Measurements from ENCODE around the gene EHMT1. TPM values are rescaled to one million over a fixed set of nuclear protein-coding genes. Genes with fewer than 3 reads are reported as not detected.
A peak's percentile ranks its signal among the peaks of the same experiment; 100 is the strongest.
"Not testable (repeated sequence)": the region's sequence is repeated elsewhere in the genome, so short reads cannot be mapped to it uniquely, and the experiment has no call there.

Gene EHMT1
- total RNA-seq, 5 donors from 2014 or later (not counting 1 experiment from before 2014, with no cell fraction given) = 113 to 124 (median 121) TPM

DNA sequence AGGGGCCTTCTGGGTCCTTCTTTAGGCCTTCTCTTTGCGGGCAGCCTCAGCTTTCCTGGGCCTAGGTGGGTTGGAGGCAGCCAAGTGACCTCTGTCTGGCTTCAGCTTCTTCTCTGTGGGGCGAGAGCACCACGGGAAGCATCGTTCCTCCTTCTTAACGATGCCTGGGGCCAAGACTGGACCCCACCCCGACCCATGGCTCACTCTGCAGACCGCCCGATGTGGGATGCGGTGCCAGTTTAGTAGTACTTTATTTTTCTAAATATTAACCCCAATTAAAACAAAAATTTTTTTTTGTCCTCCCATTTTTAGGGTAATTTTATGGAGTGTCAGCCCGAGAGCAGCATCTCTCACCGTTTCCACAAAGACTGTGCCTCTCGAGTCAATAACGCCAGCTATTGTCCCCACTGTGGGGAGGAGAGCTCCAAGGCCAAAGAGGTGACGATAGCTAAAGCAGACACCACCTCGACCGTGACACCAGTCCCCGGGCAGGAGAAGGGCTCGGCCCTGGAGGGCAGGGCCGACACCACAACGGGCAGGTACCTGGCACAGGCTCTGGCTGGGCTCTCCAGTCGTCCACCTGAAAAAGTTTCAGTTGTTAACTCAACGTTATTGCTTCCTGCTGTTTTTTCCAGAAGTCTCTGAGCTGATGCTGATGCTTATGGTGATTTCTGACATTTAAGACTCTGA is 157.6 kb downstream of the EHMT1 start:
- Histone ChIP-seq H3K36me3 (ENCODE audit: control insufficient read depth in 2 of 2, extremely low read depth in 1 of 2, insufficient read depth in 1 of 2, low read length in 1 of 2) (peaks cover 24 to 71% of the 10 kb centered on the region in 2 donors), H3K4me3 (ENCODE audit: control insufficient read depth in 1 of 2, extremely low read depth in 1 of 2, low read length in 1 of 2) (no peak overlapping the region), H3K4me1 (ENCODE audit: control insufficient read depth in 1 of 2, extremely low read depth in 1 of 2, insufficient read depth in 2 of 2, low read length in 2 of 2) (no peaks in the 10 kb centered on the region), H3K27me3 (replicated peaks in 1 of 2; ENCODE audit: control insufficient read depth in 2 of 2, extremely low read depth in 1 of 2, insufficient read depth in 2 of 2, low read length in 1 of 2) (no peaks in the 10 kb centered on the region), H3K27ac (ENCODE audit: low read length) (no peak overlapping the region), H3K9me3 (no peaks in the 10 kb centered on the region)
- Mint-ChIP-seq H3K4me1 (peaks cover 1 to 6% (median 4%) of the 10 kb centered on the region in 3 donors), H3K27me3 (no peaks in the 10 kb centered on the region), H3K27ac (no peak overlapping the region), H3K9me3 (no peaks in the 10 kb centered on the region), H3K36me3 (peaks cover 40% of the 10 kb centered on the region), H3K4me3 (no peak overlapping the region)
- DNase-seq (no peak), ATAC-seq (replicated peaks in 1 of 4) (no peak)
- ChIA-PET POLR2A (no interaction called here), CTCF (no interaction called here)
- 95% methylated on average over 15 of the region's 22 CpGs for WGBS (ENCODE audit: insufficient coverage)

GRCh38 chr9:137777761-137778160 is 159.0 kb downstream of the EHMT1 start:
- Histone ChIP-seq H3K4me1 (ENCODE audit: control insufficient read depth in 1 of 2, extremely low read depth in 1 of 2, insufficient read depth in 2 of 2, low read length in 2 of 2) (no peaks in the 10 kb centered on the region), H3K27ac (ENCODE audit: low read length) (no peak overlapping the region), H3K9me3 (no peaks in the 10 kb centered on the region), H3K4me3 (ENCODE audit: control insufficient read depth in 1 of 2, extremely low read depth in 1 of 2, low read length in 1 of 2) (no peak overlapping the region), H3K36me3 (ENCODE audit: control insufficient read depth in 2 of 2, extremely low read depth in 1 of 2, insufficient read depth in 1 of 2, low read length in 1 of 2) (peaks cover 34 to 79% of the 10 kb centered on the region in 2 donors), H3K27me3 (replicated peaks in 1 of 2; ENCODE audit: control insufficient read depth in 2 of 2, extremely low read depth in 1 of 2, insufficient read depth in 2 of 2, low read length in 1 of 2) (no peaks in the 10 kb centered on the region)
- Mint-ChIP-seq H3K27me3 (no peaks in the 10 kb centered on the region), H3K27ac (no peak overlapping the region), H3K4me3 (no peak overlapping the region), H3K36me3 (peaks cover 40% of the 10 kb centered on the region), H3K4me1 (peaks cover 0 to 3% (median 1%) of the 10 kb centered on the region in 3 donors), H3K9me3 (no peaks in the 10 kb centered on the region)
- POLR2A ChIA-PET = no interaction called here
- 98% methylated on average over 19 of the region's 20 CpGs for WGBS (ENCODE audit: insufficient coverage)
- DNase-seq = no peak
- CTCF ChIA-PET = interaction anchor here in 1 of 2 donors (0.6 kb wide), 1 partner anchor 115 kb away, joined by 5 read pairs; no protein-coding TSS in a partner anchor
- ATAC-seq (replicated peaks in 1 of 4) = no peak

- WGBS (ENCODE audit: insufficient coverage) = 97% methylated on average over 8 of the region's 11 CpGs
- ChIA-PET CTCF (no interaction called here), POLR2A (no interaction called here)
- H3K4me3 ChIP-seq (ENCODE audit: control insufficient read depth in 1 of 2, extremely low read depth in 1 of 2, low read length in 1 of 2) = no peak overlapping the region
- H3K27ac ChIP-seq (ENCODE audit: low read length) = no peak overlapping the region
- ATAC-seq (replicated peaks in 1 of 4) = no peak
- H3K9me3 ChIP-seq = no peaks in the 10 kb centered on the region
- Mint-ChIP-seq H3K4me1 (no peaks in the 10 kb centered on the region), H3K4me3 (no peak overlapping the region), H3K36me3 (peaks cover 42% of the 10 kb centered on the region), H3K27me3 (no peaks in the 10 kb centered on the region), H3K9me3 (no peaks in the 10 kb centered on the region), H3K27ac (no peak overlapping the region)
- no peak for DNase-seq
- no peaks in the 10 kb centered on the region for H3K27me3 ChIP-seq (replicated peaks in 1 of 2; ENCODE audit: control insufficient read depth in 2 of 2, extremely low read depth in 1 of 2, insufficient read depth in 2 of 2, low read length in 1 of 2)
- H3K36me3 ChIP-seq (ENCODE audit: control insufficient read depth in 2 of 2, extremely low read depth in 1 of 2, insufficient read depth in 1 of 2, low read length in 1 of 2) = peaks cover 37 to 80% of the 10 kb centered on the region in 2 donors
- H3K4me1 ChIP-seq (ENCODE audit: control insufficient read depth in 1 of 2, extremely low read depth in 1 of 2, insufficient read depth in 2 of 2, low read length in 2 of 2) = no peaks in the 10 kb centered on the region
Observed at GRCh38 chr9:137778336-137778735, 159.5 kb downstream of the EHMT1 start.

DNA sequence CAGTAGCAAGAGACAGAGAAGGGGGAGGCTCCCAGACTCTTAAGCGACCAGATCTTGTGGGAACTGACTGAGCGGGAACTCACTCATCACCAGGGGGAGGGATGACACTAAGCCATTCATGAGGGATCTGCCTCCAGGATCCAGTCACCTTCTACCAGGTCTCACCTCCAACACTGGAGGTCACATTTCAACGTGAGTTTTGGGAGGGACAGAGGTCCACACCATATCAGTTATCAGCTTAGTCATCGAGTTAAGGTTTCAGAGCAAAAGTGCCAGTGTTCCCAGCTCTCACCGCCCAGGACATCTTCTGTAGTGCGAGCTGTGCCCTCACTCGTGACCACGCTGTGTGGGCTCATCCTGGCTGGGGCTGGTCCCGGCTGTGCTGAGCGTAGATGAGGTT is 160.1 kb downstream of the EHMT1 start:
- Histone ChIP-seq H3K36me3 (ENCODE audit: control insufficient read depth in 2 of 2, extremely low read depth in 1 of 2, insufficient read depth in 1 of 2, low read length in 1 of 2) (peaks cover 40 to 79% of the 10 kb centered on the region in 2 donors), H3K4me3 (ENCODE audit: control insufficient read depth in 1 of 2, extremely low read depth in 1 of 2, low read length in 1 of 2) (no peak overlapping the region), H3K4me1 (ENCODE audit: control insufficient read depth in 1 of 2, extremely low read depth in 1 of 2, insufficient read depth in 2 of 2, low read length in 2 of 2) (no peaks in the 10 kb centered on the region), H3K27me3 (replicated peaks in 1 of 2; ENCODE audit: control insufficient read depth in 2 of 2, extremely low read depth in 1 of 2, insufficient read depth in 2 of 2, low read length in 1 of 2) (no peaks in the 10 kb centered on the region), H3K9me3 (no peaks in the 10 kb centered on the region), H3K27ac (ENCODE audit: low read length) (no peak overlapping the region)
- Mint-ChIP-seq H3K4me3 (no peak overlapping the region), H3K4me1 (no peaks in the 10 kb centered on the region), H3K27me3 (no peaks in the 10 kb centered on the region), H3K27ac (peak overlapping the region in 1 of 2 donors; percentile 1), H3K36me3 (peaks cover 44% of the 10 kb centered on the region), H3K9me3 (no peaks in the 10 kb centered on the region)
- CTCF ChIA-PET = interaction anchor here in 1 of 2 donors (0.5 kb wide), 1 partner anchor 11 kb away, joined by 8 read pairs; no protein-coding TSS in a partner anchor
- ATAC-seq (replicated peaks in 1 of 4) (no peak), DNase-seq (no peak)
- POLR2A ChIA-PET = no interaction called here
- 95% methylated on average over 8 of the region's 10 CpGs for WGBS (ENCODE audit: insufficient coverage)

GRCh38 chr9:137780031-137780430 is 161.2 kb downstream of the EHMT1 start:
- POLR2A ChIA-PET; H3K9me3 Mint-ChIP-seq; CTCF ChIA-PET; ATAC-seq (replicated peaks in 1 of 4); H3K27me3 ChIP-seq (replicated peaks in 1 of 2; ENCODE audit: control insufficient read depth in 2 of 2, extremely low read depth in 1 of 2, insufficient read depth in 2 of 2, low read length in 1 of 2); H3K4me3 Mint-ChIP-seq; H3K4me1 ChIP-seq (ENCODE audit: control insufficient read depth in 1 of 2, extremely low read depth in 1 of 2, insufficient read depth in 2 of 2, low read length in 2 of 2); H3K27me3 Mint-ChIP-seq; H3K4me1 Mint-ChIP-seq; DNase-seq; H3K9me3 ChIP-seq; H3K27ac ChIP-seq (ENCODE audit: low read length); H3K4me3 ChIP-seq (ENCODE audit: control insufficient read depth in 1 of 2, extremely low read depth in 1 of 2, low read length in 1 of 2); H3K27ac Mint-ChIP-seq: not testable (repeated sequence)
- WGBS (ENCODE audit: insufficient coverage) = 98% methylated on average over 15 of the region's 19 CpGs
- H3K36me3 Mint-ChIP-seq = peaks cover 49% of the 10 kb centered on the region
- peaks cover 44 to 83% of the 10 kb centered on the region in 2 donors for H3K36me3 ChIP-seq (ENCODE audit: control insufficient read depth in 2 of 2, extremely low read depth in 1 of 2, insufficient read depth in 1 of 2, low read length in 1 of 2)

GRCh38 chr9:137781906-137782585 is 163.2 kb downstream of the EHMT1 start:
- Histone ChIP-seq H3K27ac (ENCODE audit: low read length) (no peak overlapping the region), H3K27me3 (replicated peaks in 1 of 2; ENCODE audit: control insufficient read depth in 2 of 2, extremely low read depth in 1 of 2, insufficient read depth in 2 of 2, low read length in 1 of 2) (no peaks in the 10 kb centered on the region), H3K36me3 (ENCODE audit: control insufficient read depth in 2 of 2, extremely low read depth in 1 of 2, insufficient read depth in 1 of 2, low read length in 1 of 2) (peaks cover 33 to 83% of the 10 kb centered on the region in 2 donors), H3K4me3 (ENCODE audit: control insufficient read depth in 1 of 2, extremely low read depth in 1 of 2, low read length in 1 of 2) (no peak overlapping the region), H3K9me3 (no peaks in the 10 kb centered on the region), H3K4me1 (ENCODE audit: control insufficient read depth in 1 of 2, extremely low read depth in 1 of 2, insufficient read depth in 2 of 2, low read length in 2 of 2) (no peaks in the 10 kb centered on the region)
- ATAC-seq (replicated peaks in 1 of 4) (no peak), DNase-seq (no peak)
- CTCF ChIA-PET = no interaction called here
- H3K27me3 Mint-ChIP-seq = no peaks in the 10 kb centered on the region
- 98% methylated on average over 26 of the region's 29 CpGs for WGBS (ENCODE audit: insufficient coverage)
- no peaks in the 10 kb centered on the region for H3K4me1 Mint-ChIP-seq
- H3K27ac Mint-ChIP-seq = no peak overlapping the region
- no peaks in the 10 kb centered on the region for H3K9me3 Mint-ChIP-seq
- POLR2A ChIA-PET = no interaction called here
- H3K4me3 Mint-ChIP-seq = no peak overlapping the region
- peaks cover 50% of the 10 kb centered on the region for H3K36me3 Mint-ChIP-seq

Data from T-cell (primary cell).